Neural cell (in vitro differentiated cells): Measurements from ENCODE around the gene RFX4. TPM values are rescaled to one million over a fixed set of nuclear protein-coding genes. Genes with fewer than 3 reads are reported as not detected.

Experiments
- H2AFZ ChIP-seq: fragments of 200-600, 300-800 bp; sonication (generic), shearing (Covaris generic); 2 replicates; pipeline ENCODE4 v1.6.0; 2014; ENCODE audit warnings: low read depth, mild to moderate bottlenecking, antibody characterized with exemption, low read length, moderate library complexity
- H3F3A ChIP-seq: fragments of 200-600 bp; shearing (Covaris generic); 2 replicates; pipeline ENCODE4 v1.6.1; 2016; ENCODE audit warnings: mild to moderate bottlenecking, moderate library complexity, mixed read lengths, antibody characterized with exemption, low read length; ENCODE audit not compliant: insufficient read depth, poor library complexity, severe bottlenecking
- H3K27ac ChIP-seq: fragments of 200-600, 300-800 bp; sonication (generic), shearing (Covaris generic); 2 replicates; pipeline ENCODE4 v1.5.1; 2014; ENCODE audit warnings: mild to moderate bottlenecking, low read length, moderate library complexity
- H3K27me3 ChIP-seq: fragments of 300-800, 200-600 bp; sonication (generic), shearing (Covaris generic); 2 replicates; pipeline ENCODE4 v1.6.0; 2014; ENCODE audit warnings: mild to moderate bottlenecking, low read depth, low read length, moderate library complexity; ENCODE audit not compliant: insufficient read depth
- H3K36me3 ChIP-seq: fragments of 300-800, 200-600 bp; sonication (generic), shearing (Covaris generic); 2 replicates; pipeline ENCODE4 v1.5.1; 2014; ENCODE audit warnings: mild to moderate bottlenecking, antibody characterized with exemption, low read length, moderate library complexity; ENCODE audit not compliant: insufficient read depth
- H3K4me2 ChIP-seq: fragments of 300-800, 200-600 bp; sonication (generic), shearing (Covaris generic); 2 replicates; pipeline ENCODE4 v1.6.0; 2014; ENCODE audit warnings: mild to moderate bottlenecking, low read length
- H3K4me3 ChIP-seq: fragments of 300-800, 200-600 bp; sonication (generic), shearing (Covaris generic); 2 replicates; pipeline ENCODE4 v1.5.1; 2014; ENCODE audit warnings: mild to moderate bottlenecking, low read length, moderate library complexity
- H3K79me2 ChIP-seq: fragments of 200-600 bp; shearing (Covaris generic); replicated peaks from 2 replicates; pipeline ENCODE4 v1.6.0; 2014; ENCODE audit warnings: mild to moderate bottlenecking, low read length, moderate library complexity; ENCODE audit not compliant: insufficient read depth
- H3K9ac ChIP-seq: fragments of 300-800, 200-600 bp; sonication (generic), shearing (Covaris generic); 2 replicates; pipeline ENCODE4 v1.6.1; 2016; ENCODE audit warnings: mild to moderate bottlenecking, low read length, mixed read lengths
- H3K9me2 ChIP-seq: fragments of 200-600 bp; shearing (Covaris generic); 2 replicates; pipeline ENCODE4 v1.6.1; 2016; ENCODE audit warnings: mild to moderate bottlenecking, low read length, mixed read lengths; ENCODE audit not compliant: insufficient read depth
- H3K9me3 ChIP-seq: fragments of 200-600, 300-800 bp; sonication (generic), shearing (Covaris generic); 2 replicates; pipeline ENCODE4 v1.6.1; 2016; ENCODE audit warnings: mild to moderate bottlenecking, mixed run types, low read length, moderate library complexity, mixed read lengths
- H4K20me1 ChIP-seq: fragments of 200-600 bp; shearing (Covaris generic); 2 replicates; pipeline ENCODE4 v1.6.1; 2016; ENCODE audit warnings: mild to moderate bottlenecking, mixed run types; ENCODE audit not compliant: insufficient read depth
- EP300 ChIP-seq: fragments of 450-650 bp; conservative IDR thresholded peaks from 2 replicates; pipeline ENCODE4 v1.6.1; 2014; ENCODE audit warnings: antibody characterized with exemption, mild to moderate bottlenecking, moderate library complexity; ENCODE audit not compliant: poor library complexity, severe bottlenecking
- EZH2 ChIP-seq: fragments of 200-600, 300-800 bp; shearing (Covaris generic), sonication (generic); IDR thresholded peaks from 2 replicates; pipeline ENCODE4 v1.6.1; 2014; ENCODE audit warnings: antibody characterized with exemption, low read length, borderline replicate concordance, mild to moderate bottlenecking; ENCODE audit not compliant: insufficient read depth, poor library complexity, severe bottlenecking
- MXI1 ChIP-seq: fragments of 450-650 bp; conservative IDR thresholded peaks from 2 replicates; pipeline ENCODE4 v1.6.1; 2014; ENCODE audit warnings: antibody characterized with exemption, mild to moderate bottlenecking; ENCODE audit not compliant: poor library complexity, severe bottlenecking
- POLR2AphosphoS5 ChIP-seq: IDR thresholded peaks from 2 replicates; pipeline ENCODE4 v1.6.1; 2012
- RAD21 ChIP-seq: fragments of 450-650 bp; conservative IDR thresholded peaks from 2 replicates; pipeline ENCODE4 v1.6.1; 2014; ENCODE audit warnings: antibody characterized with exemption, mild to moderate bottlenecking, moderate library complexity
- SMC3 ChIP-seq: fragments of 450-650 bp; conservative IDR thresholded peaks from 2 replicates; pipeline ENCODE4 v1.6.1; 2014; ENCODE audit warnings: antibody characterized with exemption, mild to moderate bottlenecking, moderate library complexity; ENCODE audit not compliant: poor library complexity
- TAF1 ChIP-seq: IDR thresholded peaks from 2 replicates; pipeline ENCODE4 v1.6.1; 2012; ENCODE audit warnings: low read depth
- polyA plus RNA-seq: library from polyadenylated mRNA; depleted of rRNA; stranded (reverse); fragments of >200 nt; gene quantifications from 2 replicates; pipeline ENCODE4 v1.2.3, GENCODE V29; 2014
- TF ChIP-seq, protein P1 (sequence below): fragments of 450-650 bp; IDR thresholded peaks from 2 replicates; pipeline ENCODE4 v1.5.1; 2014; ENCODE audit warnings: antibody characterized with exemption, mild to moderate bottlenecking, moderate library complexity; ENCODE audit not compliant: poor library complexity, severe bottlenecking
- TF ChIP-seq, protein P2 (sequence below): IDR thresholded peaks from 2 replicates; pipeline ENCODE4 v1.6.1; 2012; ENCODE audit warnings: borderline replicate concordance

The RFX4 gene
- polyA plus RNA-seq, 1 donor from 2014 or later = 0.22 TPM

DNA sequence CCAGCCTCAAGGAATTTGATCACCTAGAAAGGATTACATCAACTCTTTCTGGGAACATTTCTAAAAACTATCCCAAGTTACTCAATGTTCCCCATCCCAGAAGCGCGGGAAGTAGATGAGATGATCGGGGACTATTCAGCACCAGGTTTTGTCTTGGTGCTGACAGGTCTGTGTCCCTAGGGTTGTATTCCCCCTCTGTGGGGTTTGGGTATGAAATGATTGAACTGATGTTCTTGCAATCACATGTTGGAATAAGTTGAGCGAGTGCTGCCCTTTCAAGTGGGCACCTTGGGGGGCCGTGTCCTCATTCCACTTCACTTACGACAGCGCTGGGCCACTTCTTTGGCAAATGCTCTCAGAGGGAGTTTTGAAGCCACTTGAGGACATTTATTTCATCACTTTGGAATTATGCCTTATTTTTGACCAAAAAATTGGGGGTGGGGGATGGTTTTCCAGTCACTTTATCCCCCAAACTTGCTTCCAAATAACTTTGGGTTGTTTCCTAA, 69.8 kb downstream of the RFX4 start:
- H3K27ac ChIP-seq = no peak overlapping the region

DNA sequence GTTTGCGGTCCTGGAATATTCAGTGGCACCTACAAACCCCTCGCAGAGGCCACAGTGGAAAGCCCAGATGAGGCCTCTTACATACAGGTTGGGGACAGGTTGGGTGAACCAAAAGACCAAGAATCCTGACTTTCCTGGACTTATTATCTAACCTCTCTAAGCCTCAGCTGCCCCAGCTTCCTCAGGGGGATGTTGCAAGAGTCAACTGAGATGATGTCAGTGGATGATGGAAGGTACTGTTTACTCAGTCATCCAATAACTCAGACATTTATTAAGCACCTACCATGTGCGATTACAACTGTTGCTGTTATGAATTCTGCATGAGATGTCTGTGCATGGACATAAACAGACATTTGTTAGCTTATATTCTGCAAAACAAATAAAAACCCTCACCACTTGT, 72.8 kb downstream of the RFX4 start:
- H3K79me2 ChIP-seq = no peaks in the 10 kb centered on the region
- H3F3A ChIP-seq = no peaks in the 10 kb centered on the region
- H3K4me2 ChIP-seq = no peak overlapping the region
- H3K27me3 ChIP-seq = no peaks in the 10 kb centered on the region
- no peaks in the 10 kb centered on the region for H3K9me2 ChIP-seq
- no peak overlapping the region for H3K9ac ChIP-seq
- no peaks in the 10 kb centered on the region for H3K36me3 ChIP-seq
- no peak overlapping the region for H3K4me3 ChIP-seq
- no peak overlapping the region for H2AFZ ChIP-seq
- H3K9me3 ChIP-seq = peaks cover 4% of the 10 kb centered on the region
- H4K20me1 ChIP-seq = no peaks in the 10 kb centered on the region
- H3K27ac ChIP-seq = no peak overlapping the region
- TF ChIP-seq EP300 (no peak), SMC3 (no peak), MXI1 (no peak)
- TF ChIP-seq, protein P1, sequence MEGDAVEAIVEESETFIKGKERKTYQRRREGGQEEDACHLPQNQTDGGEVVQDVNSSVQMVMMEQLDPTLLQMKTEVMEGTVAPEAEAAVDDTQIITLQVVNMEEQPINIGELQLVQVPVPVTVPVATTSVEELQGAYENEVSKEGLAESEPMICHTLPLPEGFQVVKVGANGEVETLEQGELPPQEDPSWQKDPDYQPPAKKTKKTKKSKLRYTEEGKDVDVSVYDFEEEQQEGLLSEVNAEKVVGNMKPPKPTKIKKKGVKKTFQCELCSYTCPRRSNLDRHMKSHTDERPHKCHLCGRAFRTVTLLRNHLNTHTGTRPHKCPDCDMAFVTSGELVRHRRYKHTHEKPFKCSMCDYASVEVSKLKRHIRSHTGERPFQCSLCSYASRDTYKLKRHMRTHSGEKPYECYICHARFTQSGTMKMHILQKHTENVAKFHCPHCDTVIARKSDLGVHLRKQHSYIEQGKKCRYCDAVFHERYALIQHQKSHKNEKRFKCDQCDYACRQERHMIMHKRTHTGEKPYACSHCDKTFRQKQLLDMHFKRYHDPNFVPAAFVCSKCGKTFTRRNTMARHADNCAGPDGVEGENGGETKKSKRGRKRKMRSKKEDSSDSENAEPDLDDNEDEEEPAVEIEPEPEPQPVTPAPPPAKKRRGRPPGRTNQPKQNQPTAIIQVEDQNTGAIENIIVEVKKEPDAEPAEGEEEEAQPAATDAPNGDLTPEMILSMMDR = no peak

More for the DNA sequence above, 69.8 kb downstream of the RFX4 start:
- Histone ChIP-seq H3K36me3 (no peaks in the 10 kb centered on the region), H2AFZ (no peak overlapping the region), H3K4me3 (no peak overlapping the region), H3K79me2 (no peaks in the 10 kb centered on the region), H3F3A (no peaks in the 10 kb centered on the region), H3K27me3 (no peaks in the 10 kb centered on the region), H4K20me1 (no peaks in the 10 kb centered on the region), H3K9ac (no peak overlapping the region), H3K9me3 (no peaks in the 10 kb centered on the region), H3K4me2 (no peak overlapping the region), H3K9me2 (no peaks in the 10 kb centered on the region)
- TF ChIP-seq, protein P1 = no peak
- TF ChIP-seq TAF1 (no peak), POLR2AphosphoS5 (no peak), SMC3 (no peak), EP300 (no peak), MXI1 (no peak), RAD21 (no peak), EZH2 (no peak)
- TF ChIP-seq, protein P2, sequence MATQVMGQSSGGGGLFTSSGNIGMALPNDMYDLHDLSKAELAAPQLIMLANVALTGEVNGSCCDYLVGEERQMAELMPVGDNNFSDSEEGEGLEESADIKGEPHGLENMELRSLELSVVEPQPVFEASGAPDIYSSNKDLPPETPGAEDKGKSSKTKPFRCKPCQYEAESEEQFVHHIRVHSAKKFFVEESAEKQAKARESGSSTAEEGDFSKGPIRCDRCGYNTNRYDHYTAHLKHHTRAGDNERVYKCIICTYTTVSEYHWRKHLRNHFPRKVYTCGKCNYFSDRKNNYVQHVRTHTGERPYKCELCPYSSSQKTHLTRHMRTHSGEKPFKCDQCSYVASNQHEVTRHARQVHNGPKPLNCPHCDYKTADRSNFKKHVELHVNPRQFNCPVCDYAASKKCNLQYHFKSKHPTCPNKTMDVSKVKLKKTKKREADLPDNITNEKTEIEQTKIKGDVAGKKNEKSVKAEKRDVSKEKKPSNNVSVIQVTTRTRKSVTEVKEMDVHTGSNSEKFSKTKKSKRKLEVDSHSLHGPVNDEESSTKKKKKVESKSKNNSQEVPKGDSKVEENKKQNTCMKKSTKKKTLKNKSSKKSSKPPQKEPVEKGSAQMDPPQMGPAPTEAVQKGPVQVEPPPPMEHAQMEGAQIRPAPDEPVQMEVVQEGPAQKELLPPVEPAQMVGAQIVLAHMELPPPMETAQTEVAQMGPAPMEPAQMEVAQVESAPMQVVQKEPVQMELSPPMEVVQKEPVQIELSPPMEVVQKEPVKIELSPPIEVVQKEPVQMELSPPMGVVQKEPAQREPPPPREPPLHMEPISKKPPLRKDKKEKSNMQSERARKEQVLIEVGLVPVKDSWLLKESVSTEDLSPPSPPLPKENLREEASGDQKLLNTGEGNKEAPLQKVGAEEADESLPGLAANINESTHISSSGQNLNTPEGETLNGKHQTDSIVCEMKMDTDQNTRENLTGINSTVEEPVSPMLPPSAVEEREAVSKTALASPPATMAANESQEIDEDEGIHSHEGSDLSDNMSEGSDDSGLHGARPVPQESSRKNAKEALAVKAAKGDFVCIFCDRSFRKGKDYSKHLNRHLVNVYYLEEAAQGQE = no peak
